Ectodermal cell (in vitro differentiated cells): ENCODE results near the gene MSI2.

Experiments
- H3K27ac ChIP-seq: 2 replicates; pipeline ENCODE4 v1.7.0; 2013; ENCODE audit warnings: mild to moderate bottlenecking, low read depth, low read length; ENCODE audit not compliant: insufficient read depth, poor library complexity, severe bottlenecking
- H3K27me3 ChIP-seq: 2 replicates; pipeline ENCODE4 v1.7.0; 2013; ENCODE audit warnings: mild to moderate bottlenecking, low read length; ENCODE audit not compliant: insufficient read depth, control insufficient read depth, poor library complexity, severe bottlenecking
- H3K36me3 ChIP-seq: one replicate; pipeline ENCODE4 v1.7.0; 2013; ENCODE audit warnings: low read length; ENCODE audit not compliant: control insufficient read depth, insufficient read depth
- H3K4me1 ChIP-seq: one replicate; pipeline ENCODE4 v1.7.0; 2013; ENCODE audit warnings: low read length; ENCODE audit not compliant: control insufficient read depth, insufficient read depth
- H3K4me3 ChIP-seq: 2 replicates; pipeline ENCODE4 v1.7.0; 2013; ENCODE audit warnings: low read depth, low read length, control low read depth; ENCODE audit not compliant: insufficient read depth
- H3K9me3 ChIP-seq: 2 replicates; pipeline ENCODE4 v1.7.0; 2013; ENCODE audit warnings: mild to moderate bottlenecking, low read length, moderate library complexity; ENCODE audit not compliant: control insufficient read depth
- WGBS, 2 experiments: methylation state at CpG; one replicate each; pipeline ENCODE4 v1.1.7; 2013; ENCODE audit warnings: missing lambda C conversion rate in 2 of 2; 5-methylcytosine and 5-hydroxymethylcytosine counted together

MSI2 gene

GRCh38 chr17:57662041-57662440 is 405.7 kb downstream of the MSI2 start:
- Histone ChIP-seq H3K36me3 (no peaks in the 10 kb centered on the region), H3K4me3 (no peak overlapping the region), H3K9me3 (no peaks in the 10 kb centered on the region), H3K4me1 (peaks cover 43% of the 10 kb centered on the region), H3K27ac (no peak overlapping the region), H3K27me3 (no peaks in the 10 kb centered on the region)
- WGBS, 2 experiments: 74 to 85% methylated on average over 2 of the region's 2 CpGs

DNA sequence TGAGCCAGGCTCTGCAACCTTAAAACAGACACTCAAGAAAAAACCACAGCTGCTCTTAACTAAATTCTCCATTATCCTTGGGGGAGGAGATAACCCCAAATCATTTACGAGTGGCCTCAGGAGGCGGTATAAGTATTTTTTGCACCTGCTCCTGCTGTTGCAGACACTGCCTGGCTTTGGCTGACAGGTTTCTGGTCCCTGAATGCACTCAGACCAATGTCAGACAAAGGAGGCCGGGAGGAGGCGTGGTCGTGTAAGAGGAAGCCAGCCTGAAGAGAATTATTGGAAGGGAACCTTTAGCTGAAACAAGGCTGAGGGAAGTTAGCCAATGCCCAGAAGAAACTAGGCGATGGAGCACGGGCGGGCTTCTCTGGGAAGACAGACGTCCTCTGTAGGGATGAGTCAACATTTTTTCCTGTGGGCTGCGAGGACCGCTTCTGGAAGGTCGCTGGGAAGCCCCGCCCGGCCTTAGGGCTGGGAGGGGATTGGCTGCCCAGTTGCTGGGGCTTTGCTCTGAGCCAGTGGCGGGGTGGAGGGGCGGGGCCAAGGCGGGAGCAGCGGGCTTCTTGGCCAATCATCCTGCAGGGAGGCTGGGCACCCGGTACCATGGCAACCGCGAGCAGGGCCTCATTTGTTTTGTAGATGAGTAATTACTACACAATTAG is 406.5 kb downstream of the MSI2 start:
- H3K36me3 ChIP-seq: no peaks in the 10 kb centered on the region
- peaks cover 43% of the 10 kb centered on the region for H3K4me1 ChIP-seq
- 6% methylated on average over 19 to 21 of the region's 21 CpGs for WGBS, 2 experiments
- H3K27ac ChIP-seq: peak overlapping the region; percentile 90
- peak overlapping the region; percentile 22 for H3K4me3 ChIP-seq
- H3K27me3 ChIP-seq: no peaks in the 10 kb centered on the region
- no peaks in the 10 kb centered on the region for H3K9me3 ChIP-seq

GRCh38 chr17:57663326-57664070 is 407.2 kb downstream of the MSI2 start:
- 84 to 90% methylated on average over 14 of the region's 14 CpGs for WGBS, 2 experiments
- peaks cover 43% of the 10 kb centered on the region for H3K4me1 ChIP-seq
- H3K4me3 ChIP-seq: no peak overlapping the region
- no peaks in the 10 kb centered on the region for H3K27me3 ChIP-seq
- no peaks in the 10 kb centered on the region for H3K9me3 ChIP-seq
- no peaks in the 10 kb centered on the region for H3K36me3 ChIP-seq
- peak overlapping the region; percentile 18 for H3K27ac ChIP-seq

- Histone ChIP-seq H3K36me3 (no peaks in the 10 kb centered on the region), H3K4me3 (no peak overlapping the region), H3K4me1 (peaks cover 43% of the 10 kb centered on the region), H3K27ac (no peak overlapping the region), H3K27me3 (no peaks in the 10 kb centered on the region), H3K9me3 (no peaks in the 10 kb centered on the region)
- 39 to 41% methylated on average over 5 of the region's 5 CpGs for WGBS, 2 experiments
Observed at GRCh38 chr17:57665128-57665527, 408.8 kb downstream of the MSI2 start.

- H3K4me1 ChIP-seq: peaks cover 42% of the 10 kb centered on the region
- no peaks in the 10 kb centered on the region for H3K27me3 ChIP-seq
- H3K36me3 ChIP-seq: no peaks in the 10 kb centered on the region
- H3K9me3 ChIP-seq: no peaks in the 10 kb centered on the region
- no peak overlapping the region for H3K4me3 ChIP-seq
- no peak overlapping the region for H3K27ac ChIP-seq
- WGBS, 2 experiments: 65 to 73% methylated on average over 4 of the region's 4 CpGs
Observed at GRCh38 chr17:57665696-57666095, 409.4 kb downstream of the MSI2 start.

GRCh38 chr17:57666201-57666870 is 410.0 kb downstream of the MSI2 start:
- Histone ChIP-seq H3K4me1 (peaks cover 37% of the 10 kb centered on the region), H3K36me3 (no peaks in the 10 kb centered on the region), H3K4me3 (no peak overlapping the region), H3K27ac (no peak overlapping the region), H3K9me3 (no peaks in the 10 kb centered on the region), H3K27me3 (no peaks in the 10 kb centered on the region)
- WGBS, 2 experiments: 92 to 95% methylated on average over 5 of the region's 5 CpGs

DNA sequence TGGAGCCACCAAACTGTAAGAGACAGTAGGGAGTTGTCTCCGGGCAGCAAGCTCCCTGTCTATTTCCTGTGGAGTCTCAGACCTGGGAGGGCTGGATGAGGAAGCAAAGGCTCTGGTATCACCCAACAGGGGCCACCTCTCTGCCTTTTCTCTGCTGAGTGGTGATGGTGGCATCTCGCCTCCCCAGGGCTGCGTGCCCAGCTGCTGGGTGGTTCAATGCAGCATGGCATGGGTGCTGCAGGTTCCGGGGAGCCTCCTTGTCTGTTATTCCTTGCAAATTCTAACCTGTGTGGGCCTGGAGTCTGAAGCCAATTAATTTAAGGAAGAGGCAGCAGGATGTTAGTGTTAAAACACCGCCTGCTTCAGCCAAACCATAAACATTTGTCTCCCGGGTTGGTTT is 410.6 kb downstream of the MSI2 start:
- H3K9me3 ChIP-seq: no peaks in the 10 kb centered on the region
- H3K4me3 ChIP-seq: no peak overlapping the region
- no peaks in the 10 kb centered on the region for H3K27me3 ChIP-seq
- H3K36me3 ChIP-seq: no peaks in the 10 kb centered on the region
- no peak overlapping the region for H3K27ac ChIP-seq
- H3K4me1 ChIP-seq: peaks cover 36% of the 10 kb centered on the region
- 95 to 96% methylated on average over 6 of the region's 6 CpGs for WGBS, 2 experiments

DNA sequence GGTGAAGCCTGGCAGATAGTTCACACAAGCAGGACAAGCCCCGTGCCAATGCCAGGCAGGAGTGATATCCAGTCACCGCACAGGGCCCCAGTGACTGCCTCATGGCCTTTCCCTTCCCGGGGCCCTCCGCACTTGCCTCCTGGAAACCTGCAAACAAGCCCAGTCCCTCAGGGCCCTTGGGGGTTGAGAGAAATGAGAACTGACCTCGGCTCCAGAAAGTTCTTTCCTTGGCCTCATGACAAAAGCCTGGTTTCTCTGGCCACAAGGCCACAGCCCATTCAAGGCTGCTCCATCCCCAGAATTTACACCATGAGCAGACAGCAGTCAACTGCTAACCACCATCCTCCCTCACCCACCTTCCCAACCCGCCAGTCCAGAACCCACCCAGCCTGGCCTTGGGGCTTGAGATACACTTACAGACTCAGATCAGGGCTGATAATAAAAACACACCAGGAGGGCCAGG is 411.2 kb downstream of the MSI2 start:
- H3K4me3 ChIP-seq: no peak overlapping the region
- H3K27ac ChIP-seq: no peak overlapping the region
- no peaks in the 10 kb centered on the region for H3K36me3 ChIP-seq
- no peaks in the 10 kb centered on the region for H3K27me3 ChIP-seq
- H3K4me1 ChIP-seq: peaks cover 36% of the 10 kb centered on the region
- H3K9me3 ChIP-seq: no peaks in the 10 kb centered on the region
- WGBS, 2 experiments: 93 to 97% methylated on average over 6 of the region's 6 CpGs

- Histone ChIP-seq H3K4me1 (peaks cover 34% of the 10 kb centered on the region), H3K4me3 (no peak overlapping the region), H3K27ac (no peak overlapping the region), H3K27me3 (no peaks in the 10 kb centered on the region), H3K9me3 (no peaks in the 10 kb centered on the region), H3K36me3 (no peaks in the 10 kb centered on the region)
- WGBS, 2 experiments: 91 to 95% methylated on average over 3 of the region's 3 CpGs
Observed at GRCh38 chr17:57668332-57668731, 412.0 kb downstream of the MSI2 start.
